Ovary (tissue), 9 donors: Measurements from ENCODE around the gene PCBP1. TPM values are rescaled to one million over a fixed set of nuclear protein-coding genes. Genes with fewer than 3 reads are reported as not detected.

ENCODE experiments used
- DNase-seq, 5 donors: peaks; one replicate each; pipeline ENCODE4 v3.0.0-alpha.2; 2019 to 2020
- H3K27ac ChIP-seq, 2 donors: fragments of 200-600 bp; one replicate each; pipeline versions ENCODE4 v1.5.1 to v1.8.0; 2019 to 2022
- H3K27me3 ChIP-seq: fragments of 200-600 bp; one replicate; pipeline ENCODE4 v1.8.0; 2022
- H3K36me3 ChIP-seq: fragments of 200-600 bp; sonication (generic); one replicate; pipeline ENCODE4 v1.5.1; 2019
- H3K4me1 ChIP-seq: one replicate; pipeline ENCODE4 v1.8.1; 2013; ENCODE audit warnings: mild to moderate bottlenecking, moderate library complexity; ENCODE audit not compliant: insufficient read depth
- H3K4me3 ChIP-seq: fragments of 200-600 bp; sonication (generic); one replicate; pipeline ENCODE4 v1.5.1; 2017
- H3K9me3 ChIP-seq, 2 donors: fragments of 200-600 bp in 1 of 2; sonication (generic) in 1 of 2; one replicate each; pipeline versions ENCODE4 v1.5.1 to v1.8.1; 2013 to 2019; ENCODE audit warnings: mild to moderate bottlenecking in 1 of 2, moderate library complexity in 1 of 2
- EP300 ChIP-seq: sonication (generic); formaldehyde crosslinking; IDR thresholded peaks from one replicate; pipeline ENCODE4 v1.6.1; 2017; ENCODE audit warnings: antibody characterized with exemption
- POLR2A ChIP-seq: fragments of 450-650 bp; IDR thresholded peaks from one replicate; pipeline ENCODE4 v1.6.1; 2017; ENCODE audit warnings: antibody characterized with exemption, mild to moderate bottlenecking, moderate library complexity
- WGBS, 3 donors: extraction: QIAGEN DNeasy Blood & Tissue Kit in 1 of 3; methylation state at CpG; one replicate each; pipeline versions ENCODE4 v1.1.5 to v1.1.7; 2013 to 2017; 5-methylcytosine and 5-hydroxymethylcytosine counted together
- intact Hi-C, 4 donors: fragments of 100-400 bp; cut with DNase I; formaldehyde crosslinking; loops; one replicate each; pipeline versions ENCODE4 v1.11.0 to v1.15.1; 2022 to 2023
- polyA plus RNA-seq, 2 donors: library from polyadenylated mRNA; stranded (reverse); fragments of 200-250 nt in 1 of 2; fragments of 350-450 nt in 1 of 2; fragmentation: Illumina TruSeq in 1 of 2; extraction: RNeasy Lipid Tissue Mini Kit (QIAGEN cat#74804) in 1 of 2; gene quantifications; one replicate each; pipeline ENCODE4 v1.2.3, GENCODE V29; 2013 to 2014
- total RNA-seq, 7 donors: library from RNA; depleted of rRNA in 2 of 7; stranded (reverse); fragments of >200 nt in 2 of 7; fragmentation: NEBNext Ultra II Directional in 3 of 7; extraction: Animal tissue kit (Norgen Biotek cat#: 25700) in 3 of 7; gene quantifications; one replicate each; pipeline versions ENCODE4 v1.1.0 to v1.2.4, GENCODE V29; 2016 to 2023
- TF ChIP-seq, protein P1 (sequence below), 3 donors: fragments of 450-650 bp in 2 of 3; fragments of 200-600 bp in 1 of 3; IDR thresholded peaks; one replicate each; pipeline versions ENCODE4 v1.5.1 to v1.8.0; 2016 to 2022; ENCODE audit warnings: antibody characterized with exemption in 3 of 3, mild to moderate bottlenecking in 1 of 3
- donor health status: DM: no; HTN: no; CAD: no; lungs with moderate emphysema.
- donor health status: DM: no; HTN: no; CAD: no.
- donor health status: Bipolar disorder and iron deficiency.
- donor health status: DM: yes; HTN: yes; CAD: no.
- donor health status: DM: no; HTN: no; CAD: no.
- donor health status: DM: yes; HTN: yes; CAD: no.

Gene PCBP1
- total and polyA plus RNA-seq, 9 donors, result 77.1 to 302 (median 267) TPM

DNA sequence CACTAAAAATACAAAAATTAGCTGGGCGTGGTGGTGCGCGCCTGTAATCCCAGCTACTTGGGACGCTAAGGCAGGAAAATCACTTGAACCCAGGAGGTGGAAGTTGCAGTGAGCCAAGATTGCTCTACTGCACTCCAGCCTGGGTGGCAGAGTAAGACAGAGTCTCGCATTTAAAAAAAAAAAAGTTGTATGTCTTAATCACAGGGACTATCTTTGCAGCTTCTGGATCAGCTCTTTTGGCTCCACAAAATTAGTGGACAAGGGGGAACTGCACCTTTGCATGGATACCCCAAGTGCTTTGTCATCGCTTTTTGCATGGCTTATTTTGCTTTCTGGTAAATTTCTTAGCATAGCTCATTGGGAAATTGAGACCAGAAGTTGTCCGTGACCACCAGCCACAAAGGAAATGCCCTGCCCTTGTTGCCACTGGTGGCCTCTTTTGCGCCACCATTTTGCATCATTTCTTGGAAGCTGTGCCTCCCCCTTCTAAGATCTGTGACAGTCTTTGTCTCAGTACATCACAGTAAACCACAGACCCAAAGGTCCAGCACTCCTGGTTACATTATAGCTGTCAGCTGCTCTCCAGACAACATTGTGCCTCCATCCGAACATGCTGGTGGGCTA, 43.9 kb upstream of the PCBP1 start:
- Histone ChIP-seq H3K4me3 (no peak overlapping the region), H3K4me1 (no peaks in the 10 kb centered on the region), H3K27ac (no peak overlapping the region), H3K9me3 (no peaks in the 10 kb centered on the region), H3K27me3 (no peaks in the 10 kb centered on the region), H3K36me3 (no peaks in the 10 kb centered on the region)
- no peak for TF ChIP-seq EP300
- TF ChIP-seq POLR2A, result no peak
- TF ChIP-seq, protein P1, sequence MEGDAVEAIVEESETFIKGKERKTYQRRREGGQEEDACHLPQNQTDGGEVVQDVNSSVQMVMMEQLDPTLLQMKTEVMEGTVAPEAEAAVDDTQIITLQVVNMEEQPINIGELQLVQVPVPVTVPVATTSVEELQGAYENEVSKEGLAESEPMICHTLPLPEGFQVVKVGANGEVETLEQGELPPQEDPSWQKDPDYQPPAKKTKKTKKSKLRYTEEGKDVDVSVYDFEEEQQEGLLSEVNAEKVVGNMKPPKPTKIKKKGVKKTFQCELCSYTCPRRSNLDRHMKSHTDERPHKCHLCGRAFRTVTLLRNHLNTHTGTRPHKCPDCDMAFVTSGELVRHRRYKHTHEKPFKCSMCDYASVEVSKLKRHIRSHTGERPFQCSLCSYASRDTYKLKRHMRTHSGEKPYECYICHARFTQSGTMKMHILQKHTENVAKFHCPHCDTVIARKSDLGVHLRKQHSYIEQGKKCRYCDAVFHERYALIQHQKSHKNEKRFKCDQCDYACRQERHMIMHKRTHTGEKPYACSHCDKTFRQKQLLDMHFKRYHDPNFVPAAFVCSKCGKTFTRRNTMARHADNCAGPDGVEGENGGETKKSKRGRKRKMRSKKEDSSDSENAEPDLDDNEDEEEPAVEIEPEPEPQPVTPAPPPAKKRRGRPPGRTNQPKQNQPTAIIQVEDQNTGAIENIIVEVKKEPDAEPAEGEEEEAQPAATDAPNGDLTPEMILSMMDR (IDR thresholded peaks at IDR 0.05), result no peak
- WGBS, 3 donors, result 94 to 98% (median 97%) methylated on average over 9 of the region's 9 CpGs
- DNase-seq, result no peak
- intact Hi-C loops, result no loop called here

DNA sequence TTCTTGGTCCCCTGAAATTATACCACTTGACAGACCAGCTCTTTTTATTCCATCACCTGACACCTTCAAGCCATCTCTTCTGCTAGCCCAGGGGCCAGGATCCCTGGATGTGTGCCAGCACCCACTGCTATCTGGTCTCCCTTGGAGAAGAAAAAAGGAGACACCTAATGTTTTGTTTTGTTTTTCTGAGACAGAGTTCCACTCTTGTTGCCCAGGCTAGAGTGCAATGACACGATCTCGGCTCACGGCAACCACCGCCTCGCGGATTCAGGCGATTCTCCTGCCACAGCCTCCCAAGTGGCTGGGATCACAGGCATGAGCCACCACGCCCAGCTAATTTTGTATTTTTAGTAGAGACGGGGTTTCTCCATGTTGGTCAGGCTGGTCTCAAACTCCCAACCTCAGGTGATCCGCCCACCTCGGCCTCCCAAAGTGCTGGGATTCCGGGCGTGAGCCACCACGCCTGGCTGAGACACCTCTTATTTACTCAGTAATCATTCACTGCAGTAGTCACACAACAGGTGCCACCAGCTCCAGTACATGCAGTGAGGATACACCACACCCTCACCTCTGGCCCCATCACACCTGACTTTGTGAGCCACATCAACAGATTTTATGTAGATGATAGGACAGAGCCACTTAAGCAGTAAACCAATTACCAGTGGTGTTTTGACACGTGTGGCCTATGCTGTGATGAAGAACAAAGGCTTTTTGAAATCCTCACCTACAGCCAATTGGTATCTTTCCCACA, 42.8 kb upstream of the PCBP1 start:
- Histone ChIP-seq H3K4me3 (no peak overlapping the region), H3K9me3 (no peaks in the 10 kb centered on the region), H3K27ac (no peak overlapping the region), H3K36me3 (no peaks in the 10 kb centered on the region), H3K27me3 (no peaks in the 10 kb centered on the region), H3K4me1 (no peaks in the 10 kb centered on the region)
- 95 to 97% (median 97%) methylated on average over 15 of the region's 15 CpGs for WGBS, 3 donors
- intact Hi-C loops, result no loop called here
- TF ChIP-seq, protein P1 (IDR thresholded peaks at IDR 0.05), result no peak
- TF ChIP-seq EP300, result no peak
- no peak for TF ChIP-seq POLR2A
- peak in 1 of 5 donors; percentile 30 for DNase-seq

DNA sequence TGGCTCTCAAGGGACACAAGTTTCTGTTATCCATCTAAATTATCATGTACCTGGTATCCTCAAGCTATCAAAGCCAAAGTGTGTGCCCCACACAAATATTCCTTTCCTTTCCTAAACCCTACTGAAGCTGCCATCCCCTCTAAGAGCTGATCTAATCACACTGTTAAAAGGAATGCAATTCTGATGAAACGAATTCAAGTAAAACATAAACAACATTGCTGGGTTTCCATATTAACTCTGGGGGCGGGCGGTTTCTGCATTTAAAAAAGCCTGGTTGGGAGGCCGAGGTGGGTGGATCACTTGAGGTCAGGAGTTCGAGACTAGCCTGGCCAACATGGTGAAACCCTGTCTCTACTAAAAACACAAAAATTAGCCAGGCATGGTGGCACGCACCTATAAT, 41.9 kb upstream of the PCBP1 start:
- intact Hi-C loops, result no loop called here
- no peaks in the 10 kb centered on the region for H3K4me1 ChIP-seq
- no peak overlapping the region for H3K4me3 ChIP-seq
- no peaks in the 10 kb centered on the region for H3K9me3 ChIP-seq
- no peaks in the 10 kb centered on the region for H3K36me3 ChIP-seq
- no peak for DNase-seq
- H3K27me3 ChIP-seq, result no peaks in the 10 kb centered on the region
- WGBS, 3 donors, result 70 to 82% (median 76%) methylated on average over 6 of the region's 6 CpGs
- H3K27ac ChIP-seq, result no peak overlapping the region
- TF ChIP-seq EP300 (no peak), POLR2A (no peak)
- TF ChIP-seq, protein P1 (IDR thresholded peaks at IDR 0.05), result no peak

DNA sequence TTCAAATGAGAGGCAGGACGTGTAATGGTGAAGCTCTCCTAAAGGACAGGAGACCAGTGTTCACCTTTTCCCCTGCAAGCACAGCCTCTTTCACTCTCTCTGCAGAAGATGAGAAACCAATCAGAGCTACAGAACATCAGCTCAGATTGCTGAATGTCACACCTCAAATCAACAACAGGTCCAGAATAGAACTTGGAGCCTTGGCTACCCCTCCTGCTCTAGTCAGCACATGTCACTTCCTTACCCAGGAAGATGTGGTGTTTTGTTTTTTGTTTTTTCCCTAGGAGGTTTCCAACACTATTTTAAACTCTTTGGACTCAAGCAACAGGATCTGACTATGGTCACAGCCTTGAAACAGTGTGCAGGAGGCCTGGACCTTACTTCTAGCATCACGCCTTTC, 41.3 kb upstream of the PCBP1 start:
- TF ChIP-seq POLR2A, result no peak
- TF ChIP-seq, protein P1 (IDR thresholded peaks at IDR 0.05), result no peak
- no peak for TF ChIP-seq EP300
- Histone ChIP-seq H3K27ac (no peak overlapping the region), H3K4me1 (no peaks in the 10 kb centered on the region), H3K36me3 (no peaks in the 10 kb centered on the region), H3K4me3 (no peak overlapping the region), H3K9me3 (no peaks in the 10 kb centered on the region), H3K27me3 (no peaks in the 10 kb centered on the region)
- intact Hi-C loops, result no loop called here
- no peak for DNase-seq
- 92 to 98% (median 94%) methylated on average over 2 of the region's 2 CpGs for WGBS, 3 donors
